ENCODE results near the gene UTF1.
"Not testable (repeated sequence)": the region's sequence is repeated elsewhere in the genome, so short reads cannot be mapped to it uniquely, and the experiment has no call there.

The UTF1 gene

GRCh38 chr10:133225707-133226191, 4.3 kb upstream of the UTF1 start:
- peak in 9 of 51 donors; percentile 5 to 53 (median 38) for DNase-seq

GRCh38 chr10:133226251-133226808, 3.7 kb upstream of the UTF1 start:
- DNase-seq = peak in 2 of 51 donors; percentile 24 to 27

- DNase-seq = no peak
These were observed 2.8 kb upstream of the UTF1 start for GRCh38 chr10:133227256-133227655.

GRCh38 chr10:133229265-133230043, 563 bp upstream of the UTF1 start:
- DNase-seq = no peak

GRCh38 chr10:133230387-133231195, 574 bp downstream of the UTF1 start:
- peak in 3 of 51 donors; percentile 13 to 20 (median 16) for DNase-seq

GRCh38 chr10:133231244-133231945, 1.4 kb downstream of the UTF1 start:
- DNase-seq = no peak

- no peak for DNase-seq
These were observed 2.0 kb downstream of the UTF1 start for GRCh38 chr10:133231946-133232574.

GRCh38 chr10:133234796-133235195, 4.8 kb downstream of the UTF1 start:
- DNase-seq = not testable (repeated sequence)

- no peak for DNase-seq
These were observed 5.3 kb downstream of the UTF1 start for GRCh38 chr10:133235265-133235855.

GRCh38 chr10:133235932-133236331, 5.9 kb downstream of the UTF1 start:
- DNase-seq = no peak

- no peak for DNase-seq
These were observed 6.6 kb downstream of the UTF1 start for GRCh38 chr10:133236401-133237240.

GRCh38 chr10:133237241-133237587, 7.2 kb downstream of the UTF1 start:
- DNase-seq = no peak

- DNase-seq = no peak
These were observed 7.8 kb downstream of the UTF1 start, which contains the start of gene VENTX for GRCh38 chr10:133237588-133238465. VENTX (plus strand) TSS chr10:133237855; CDS start chr10:133237915, 60 bp downstream.

GRCh38 chr10:133238466-133238804, 8.4 kb downstream of the UTF1 start:
- DNase-seq = no peak

- DNase-seq = no peak
These were observed 10.0 kb downstream of the UTF1 start for GRCh38 chr10:133239990-133240389.

GRCh38 chr10:133241501-133242205, 11.6 kb downstream of the UTF1 start:
- DNase-seq = no peak

GRCh38 chr10:133242611-133243356, 12.8 kb downstream of the UTF1 start:
- no peak for DNase-seq
